Smooth muscle cell (in vitro differentiated cells): Measurements from ENCODE around the gene IGHMBP2. TPM values are rescaled to one million over a fixed set of nuclear protein-coding genes. Genes with fewer than 3 reads are reported as not detected.

Experiments
- DNase-seq: peaks from one replicate; lab custom pipeline; 2025; ENCODE audit not compliant: unreplicated experiment; lab: John Stamatoyannopoulos, UW
- H2AFZ ChIP-seq: fragments of 200-600 bp; sonication (generic); 2 replicates; pipeline ENCODE4 v1.6.0; 2016; ENCODE audit warnings: antibody characterized with exemption, low read depth, mild to moderate bottlenecking
- H3F3A ChIP-seq: fragments of 200-600 bp; sonication (generic); 2 replicates; pipeline ENCODE4 v1.6.0; 2017; ENCODE audit warnings: antibody characterized with exemption, low read depth
- H3K27ac ChIP-seq: fragments of 200-600 bp; sonication (generic); 2 replicates; pipeline ENCODE4 v1.5.1; 2016; ENCODE audit warnings: low read depth, mild to moderate bottlenecking
- H3K27me3 ChIP-seq: fragments of 200-600 bp; sonication (generic); 2 replicates; pipeline ENCODE4 v1.6.1; 2016; ENCODE audit warnings: low read depth, mild to moderate bottlenecking
- H3K36me3 ChIP-seq: fragments of 200-600 bp; sonication (generic); 2 replicates; pipeline ENCODE4 v1.5.1; 2016; ENCODE audit warnings: low read depth
- H3K4me1 ChIP-seq: fragments of 200-600 bp; sonication (generic); 2 replicates; pipeline ENCODE4 v1.5.1; 2016; ENCODE audit warnings: low read depth
- H3K4me2 ChIP-seq: fragments of 200-600 bp; sonication (generic); 2 replicates; pipeline ENCODE4 v1.6.0; 2016; ENCODE audit warnings: mild to moderate bottlenecking
- H3K4me3 ChIP-seq: fragments of 200-600 bp; sonication (generic); 2 replicates; pipeline ENCODE4 v1.5.1; 2016; ENCODE audit warnings: mild to moderate bottlenecking
- H3K79me2 ChIP-seq: fragments of 200-600 bp; sonication (generic); 2 replicates; pipeline ENCODE4 v1.6.0; 2016; ENCODE audit warnings: low read depth, mild to moderate bottlenecking
- H3K9ac ChIP-seq: fragments of 200-600 bp; sonication (generic); 2 replicates; pipeline ENCODE4 v1.6.0; 2016; ENCODE audit warnings: low read depth
- H3K9me3 ChIP-seq: fragments of 200-600 bp; sonication (generic); replicated peaks from 2 replicates; pipeline ENCODE4 v1.5.1; 2016; ENCODE audit warnings: low read depth
- H4K20me1 ChIP-seq: fragments of 200-600 bp; sonication (generic); 2 replicates; pipeline ENCODE4 v1.6.0; 2016; ENCODE audit warnings: low read depth
- WGBS: methylation state at CpG from one replicate; pipeline ENCODE4 v1.1.7; 2016; ENCODE audit warnings: low lambda C conversion rate; 5-methylcytosine and 5-hydroxymethylcytosine counted together
- polyA plus RNA-seq: library from polyadenylated mRNA; unstranded; fragments of >200 nt; fragmentation: Nextera tagmentation; extraction: Ambion mirVana; gene quantifications from 2 replicates; pipeline ENCODE4 v1.2.1, GENCODE V29; 2016
- total RNA-seq: library from RNA; depleted of rRNA; stranded (reverse); fragments of >200 nt; gene quantifications from 2 replicates; pipeline ENCODE4 v1.2.3, GENCODE V29; 2014
- TF ChIP-seq, protein P1 (sequence below): fragments of 200-600 bp; sonication (generic); IDR thresholded peaks from 2 replicates; pipeline ENCODE4 v1.5.1; 2017; ENCODE audit warnings: borderline replicate concordance, mild to moderate bottlenecking, antibody characterized with exemption; ENCODE audit not compliant: insufficient read depth, poor library complexity, severe bottlenecking

Gene IGHMBP2
- total and polyA plus RNA-seq, 2 experiments from 2014 or later: 12.1 to 13.3 TPM

DNA sequence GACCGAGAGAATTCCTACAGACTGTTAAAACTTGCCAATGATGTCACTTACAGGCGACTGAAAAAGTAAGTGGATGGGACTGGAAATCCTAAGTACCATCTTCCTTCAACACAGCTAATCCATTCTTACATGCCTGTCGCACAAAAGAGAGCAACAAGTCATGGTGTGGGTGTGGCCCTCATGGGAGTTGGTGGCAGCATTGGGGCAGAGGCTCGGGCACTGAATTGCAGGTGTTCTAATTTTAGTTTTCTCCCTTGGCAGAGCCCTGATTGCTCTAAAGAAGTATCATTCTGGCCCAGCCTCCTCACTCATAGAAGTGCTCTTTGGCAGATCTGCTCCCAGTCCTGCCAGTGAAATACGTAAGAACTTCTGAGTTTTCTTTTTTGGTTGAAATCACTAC is 4.6 kb downstream of the IGHMBP2 start:
- Histone ChIP-seq H3K4me3 (no peak overlapping the region), H3K27ac (no peak overlapping the region), H3K9me3 (no peaks in the 10 kb centered on the region), H4K20me1 (peaks cover 4% of the 10 kb centered on the region), H3K4me1 (peaks cover under 1% of the 10 kb centered on the region), H3K9ac (no peak overlapping the region), H3K79me2 (peaks cover 28% of the 10 kb centered on the region), H3K36me3 (no peaks in the 10 kb centered on the region), H2AFZ (no peak overlapping the region), H3K27me3 (no peaks in the 10 kb centered on the region), H3K4me2 (no peak overlapping the region), H3F3A (no peaks in the 10 kb centered on the region)
- TF ChIP-seq, protein P1, sequence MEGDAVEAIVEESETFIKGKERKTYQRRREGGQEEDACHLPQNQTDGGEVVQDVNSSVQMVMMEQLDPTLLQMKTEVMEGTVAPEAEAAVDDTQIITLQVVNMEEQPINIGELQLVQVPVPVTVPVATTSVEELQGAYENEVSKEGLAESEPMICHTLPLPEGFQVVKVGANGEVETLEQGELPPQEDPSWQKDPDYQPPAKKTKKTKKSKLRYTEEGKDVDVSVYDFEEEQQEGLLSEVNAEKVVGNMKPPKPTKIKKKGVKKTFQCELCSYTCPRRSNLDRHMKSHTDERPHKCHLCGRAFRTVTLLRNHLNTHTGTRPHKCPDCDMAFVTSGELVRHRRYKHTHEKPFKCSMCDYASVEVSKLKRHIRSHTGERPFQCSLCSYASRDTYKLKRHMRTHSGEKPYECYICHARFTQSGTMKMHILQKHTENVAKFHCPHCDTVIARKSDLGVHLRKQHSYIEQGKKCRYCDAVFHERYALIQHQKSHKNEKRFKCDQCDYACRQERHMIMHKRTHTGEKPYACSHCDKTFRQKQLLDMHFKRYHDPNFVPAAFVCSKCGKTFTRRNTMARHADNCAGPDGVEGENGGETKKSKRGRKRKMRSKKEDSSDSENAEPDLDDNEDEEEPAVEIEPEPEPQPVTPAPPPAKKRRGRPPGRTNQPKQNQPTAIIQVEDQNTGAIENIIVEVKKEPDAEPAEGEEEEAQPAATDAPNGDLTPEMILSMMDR: no peak
- DNase-seq: no peak
- WGBS: 96% methylated on average over 5 of the region's 5 CpGs

- TF ChIP-seq, protein P1: no peak
- WGBS: 85% methylated on average over 8 of the region's 8 CpGs
- Histone ChIP-seq H3K27ac (no peak overlapping the region), H3K4me3 (no peak overlapping the region), H3K36me3 (no peaks in the 10 kb centered on the region), H3K9me3 (no peaks in the 10 kb centered on the region), H3K4me1 (no peaks in the 10 kb centered on the region), H3K9ac (no peak overlapping the region), H3K27me3 (no peaks in the 10 kb centered on the region), H3K4me2 (no peak overlapping the region), H4K20me1 (peaks cover 2% of the 10 kb centered on the region), H3F3A (no peaks in the 10 kb centered on the region), H2AFZ (no peak overlapping the region), H3K79me2 (peaks cover 4% of the 10 kb centered on the region)
- DNase-seq: no peak
Observed at GRCh38 chr11:68910965-68911364, 7.3 kb downstream of the IGHMBP2 start.

- H3K36me3 ChIP-seq: no peaks in the 10 kb centered on the region
- WGBS: 94% methylated on average over 16 of the region's 16 CpGs
Observed at GRCh38 chr11:68911731-68912130, 8.0 kb downstream of the IGHMBP2 start.

GRCh38 chr11:68912254-68912653 is 8.6 kb downstream of the IGHMBP2 start:
- no peak overlapping the region for H3K4me3 ChIP-seq
- no peaks in the 10 kb centered on the region for H3F3A ChIP-seq
- TF ChIP-seq, protein P1: no peak
- H2AFZ ChIP-seq: no peak overlapping the region
- H3K4me2 ChIP-seq: no peak overlapping the region
- no peaks in the 10 kb centered on the region for H3K36me3 ChIP-seq
- H3K27me3 ChIP-seq: no peaks in the 10 kb centered on the region
- no peaks in the 10 kb centered on the region for H4K20me1 ChIP-seq
- no peak for DNase-seq
- H3K79me2 ChIP-seq: no peaks in the 10 kb centered on the region
- H3K27ac ChIP-seq: no peak overlapping the region
- 92% methylated on average over 5 of the region's 5 CpGs for WGBS
- H3K4me1 ChIP-seq: no peaks in the 10 kb centered on the region
- no peaks in the 10 kb centered on the region for H3K9me3 ChIP-seq
- H3K9ac ChIP-seq: no peak overlapping the region

More at GRCh38 chr11:68911731-68912130, 8.0 kb downstream of the IGHMBP2 start:
- H3K9ac ChIP-seq: no peak overlapping the region
- H3K4me3 ChIP-seq: no peak overlapping the region
- H3K27ac ChIP-seq: no peak overlapping the region
- no peak overlapping the region for H3K4me2 ChIP-seq
- H3K27me3 ChIP-seq: no peaks in the 10 kb centered on the region
- TF ChIP-seq, protein P1: no peak
- no peaks in the 10 kb centered on the region for H4K20me1 ChIP-seq
- H3K9me3 ChIP-seq: no peaks in the 10 kb centered on the region
- no peaks in the 10 kb centered on the region for H3K4me1 ChIP-seq
- H3F3A ChIP-seq: no peaks in the 10 kb centered on the region
- no peaks in the 10 kb centered on the region for H3K79me2 ChIP-seq
- DNase-seq: no peak
- H2AFZ ChIP-seq: no peak overlapping the region
